Gastroesophageal sphincter (tissue), 3 donors: Measurements from ENCODE around the gene PCBP3.

ENCODE experiments used
- CTCF ChIP-seq, 4 experiments: fragments of 200-600 bp in 2 of 4; fragments of 450-650 bp in 2 of 4; sonication (generic) in 1 of 4; IDR thresholded peaks; one replicate each; pipeline ENCODE4 v1.5.1; 2017 to 2019; ENCODE audit warnings: antibody characterized with exemption in 4 of 4, mild to moderate bottlenecking in 2 of 4, moderate library complexity in 2 of 4
- EP300 ChIP-seq: sonication (generic); formaldehyde crosslinking; IDR thresholded peaks from one replicate; pipeline ENCODE4 v1.6.1; 2017; ENCODE audit warnings: antibody characterized with exemption, mild to moderate bottlenecking
- POLR2A ChIP-seq, 2 donors: fragments of 450-650 bp; IDR thresholded peaks; one replicate each; pipeline ENCODE4 v1.6.1; 2017; ENCODE audit warnings: antibody characterized with exemption in 2 of 2, mild to moderate bottlenecking in 2 of 2, moderate library complexity in 1 of 2
- POLR2AphosphoS5 ChIP-seq: sonication (generic); formaldehyde crosslinking; IDR thresholded peaks from one replicate; pipeline ENCODE4 v1.6.1; 2017; ENCODE audit warnings: antibody characterized with exemption

- TF ChIP-seq CTCF (IDR thresholded peaks at IDR 0.05), result no peak
- no peak for TF ChIP-seq POLR2A (IDR thresholded peaks at IDR 0.05)
- TF ChIP-seq EP300, result no peak
- no peak for TF ChIP-seq POLR2AphosphoS5
These were observed 119.5 kb downstream of the PCBP3 start for GRCh38 chr21:45763074-45763473.
